Endothelial cell of umbilical vein (primary cell): ENCODE data around the gene RIMBP2. TPM values are rescaled to one million over a fixed set of nuclear protein-coding genes. Genes with fewer than 3 reads are reported as not detected.

Experiments used
- BruUV-seq: library from RNA; stranded (reverse); fragments of 400-500 nt; replicated peaks from 2 replicates; lab custom pipeline; 2021; lab: Mats Ljungman, UMichigan
- CTCF ChIA-PET: fragments of 300-600, 350-600 bp; sonication (Branson Sonifier 250); formaldehyde crosslinking; loops from one replicate; lab custom pipeline; 2021; ENCODE audit warnings: antibody characterized with exemption, inconsistent platforms; lab: Charles Lee
- POLR2A ChIA-PET: fragments of 300-600, 350-600 bp; sonication (Branson Sonifier 250); formaldehyde crosslinking; loops from one replicate; lab custom pipeline; 2021; ENCODE audit warnings: antibody characterized with exemption, inconsistent platforms; lab: Charles Lee
- DNase-seq: peaks from one replicate; pipeline ENCODE4 v3.0.0-alpha.2; 2011; ENCODE audit warnings: low read depth, low spot score
- FAIRE-seq: peaks from 2 replicates; lab custom pipeline; 2011; peaks lifted over from hg19 to GRCh38; lab: Jason Lieb, UNC
- H2AFZ ChIP-seq: 2 replicates; pipeline ENCODE4 v1.6.0; 2012; ENCODE audit warnings: low read depth, low read length, control low read depth, inconsistent platforms
- H3K27ac ChIP-seq: 2 replicates; pipeline ENCODE4 v1.5.1; 2011; ENCODE audit warnings: low read depth, mild to moderate bottlenecking, control low read depth, low read length, moderate library complexity; ENCODE audit not compliant: insufficient read depth
- H3K27me3 ChIP-seq, 2 experiments: 2 replicates each; pipeline versions ENCODE4 v1.6.0 to v1.6.1; 2011; ENCODE audit warnings: low read length in 2 of 2, mixed read lengths in 1 of 2; ENCODE audit not compliant: control insufficient read depth in 2 of 2, insufficient read depth in 2 of 2
- H3K36me3 ChIP-seq, 2 experiments: 2 replicates in 1 of 2; 3 replicates in 1 of 2; pipeline ENCODE4 v1.5.1; 2011; ENCODE audit warnings: low read length in 2 of 2, mild to moderate bottlenecking in 1 of 2, moderate library complexity in 1 of 2; ENCODE audit not compliant: control insufficient read depth in 2 of 2, insufficient read depth in 2 of 2; ENCODE audit errors: extremely low read depth in 1 of 2
- H3K4me1 ChIP-seq: 3 replicates; pipeline ENCODE4 v1.5.1; 2011; ENCODE audit warnings: mild to moderate bottlenecking, low read length; ENCODE audit not compliant: control insufficient read depth, insufficient read depth; ENCODE audit errors: extremely low read depth
- H3K4me2 ChIP-seq: 2 replicates; pipeline ENCODE4 v1.6.1; 2011; ENCODE audit warnings: low read length, control low read depth, mixed read lengths; ENCODE audit not compliant: insufficient read depth
- H3K4me3 ChIP-seq, 3 experiments: fragments of 200-600 bp in 1 of 3; sonication (generic), shearing (Covaris generic) in 1 of 3; replicated peaks in 1 of 3; 2 replicates each; pipeline ENCODE4 v1.5.1; 2011 to 2016; ENCODE audit warnings: control low read depth in 3 of 3, low read length in 3 of 3, mild to moderate bottlenecking in 2 of 3, inconsistent platforms in 1 of 3, low read depth in 1 of 3, moderate library complexity in 1 of 3; ENCODE audit not compliant: insufficient read depth in 1 of 3
- H3K79me2 ChIP-seq: 2 replicates; pipeline ENCODE4 v1.6.0; 2012; ENCODE audit warnings: low read length, inconsistent platforms; ENCODE audit not compliant: control insufficient read depth, insufficient read depth
- H3K9ac ChIP-seq: replicated peaks from 2 replicates; pipeline ENCODE3; 2011; ENCODE audit warnings: low read length, control low read depth; ENCODE audit not compliant: insufficient read depth; ENCODE audit errors: extremely low read depth
- H3K9me1 ChIP-seq: replicated peaks from 3 replicates; pipeline ENCODE4 v1.6.0; 2011; ENCODE audit warnings: mild to moderate bottlenecking, low read length; ENCODE audit not compliant: control insufficient read depth, insufficient read depth; ENCODE audit errors: extremely low read depth
- H3K9me3 ChIP-seq: replicated peaks from 2 replicates; pipeline ENCODE4 v1.5.1; 2012; ENCODE audit warnings: low read length, inconsistent platforms; ENCODE audit not compliant: control insufficient read depth, insufficient read depth
- H4K20me1 ChIP-seq: replicated peaks from 2 replicates; pipeline ENCODE3; 2011; ENCODE audit warnings: mild to moderate bottlenecking, low read length; ENCODE audit not compliant: control insufficient read depth, insufficient read depth; ENCODE audit errors: extremely low read depth
- EZH2 ChIP-seq: IDR thresholded peaks from 2 replicates; pipeline ENCODE4 v1.6.1; 2012; ENCODE audit warnings: borderline replicate concordance, low read depth, mild to moderate bottlenecking, moderate library complexity, low read length, inconsistent platforms; ENCODE audit not compliant: severe bottlenecking
- FOS ChIP-seq: IDR thresholded peaks from 2 replicates; pipeline ENCODE4 v1.6.1; 2011; ENCODE audit warnings: mild to moderate bottlenecking, low read length, moderate library complexity, borderline replicate concordance; ENCODE audit not compliant: insufficient read depth
- GATA2 ChIP-seq: IDR thresholded peaks from 2 replicates; pipeline ENCODE4 v1.7.0; 2011; ENCODE audit warnings: low read depth, mild to moderate bottlenecking, moderate library complexity, mixed read lengths, low read length; ENCODE audit not compliant: insufficient read length, insufficient read depth
- JUN ChIP-seq: IDR thresholded peaks from 2 replicates; pipeline ENCODE4 v1.6.1; 2011; ENCODE audit warnings: borderline replicate concordance, low read depth; ENCODE audit not compliant: insufficient read length, insufficient read depth
- MYC ChIP-seq: IDR thresholded peaks from one replicate; pipeline ENCODE4 v1.6.1; 2011; ENCODE audit warnings: mild to moderate bottlenecking, low read depth, low read length
- POLR2A ChIP-seq: IDR thresholded peaks from 2 replicates; pipeline ENCODE4 v1.6.1; 2012; ENCODE audit warnings: low read depth, mild to moderate bottlenecking, control low read depth, low read length
- POLR2AphosphoS5 ChIP-seq: IDR thresholded peaks from 2 replicates; pipeline ENCODE4 v1.6.1; 2012; ENCODE audit warnings: low read depth, mild to moderate bottlenecking, control low read depth, low read length, moderate library complexity; ENCODE audit not compliant: insufficient read depth
- dilution Hi-C: fragments of 300-500 bp; cut with MboI; formaldehyde crosslinking; loops from one replicate; pipeline ENCODE4 v1.15.0; 2019; ENCODE audit warnings: low sequenced_read_pairs; ENCODE audit not compliant: extremely low pct_ligation_motif_present
- intact Hi-C: fragments of 100-400 bp; cut with micrococcal nuclease; formaldehyde crosslinking; loops from one replicate; pipeline ENCODE4 v1.10.0; 2022
- polyA plus RNA-seq, 4 experiments: library from polyadenylated mRNA; depleted of rRNA in 3 of 4; stranded (reverse) in 3 of 4; unstranded in 1 of 4; fragments of >200 nt; gene quantifications; 2 replicates each; pipeline versions ENCODE4 v1.2.1 to v1.2.3, GENCODE V29; 2011 to 2012; ENCODE audit warnings: missing spikeins in 1 of 4
- total RNA-seq: library from RNA; stranded (reverse); gene quantifications from 2 replicates; pipeline ENCODE4 v1.2.3, GENCODE V29; 2021
- TF ChIP-seq, protein P1 (sequence below): IDR thresholded peaks from 2 replicates; pipeline ENCODE4 v1.6.1; 2011; ENCODE audit not compliant: insufficient read depth, insufficient read length
- TF ChIP-seq, protein P2 (sequence below), 2 donors: IDR thresholded peaks; 1 replicate in 1 of 2; 2 replicates in 1 of 2; pipeline ENCODE4 v1.5.1; 2011; ENCODE audit warnings: low read length in 2 of 2, mild to moderate bottlenecking in 2 of 2, moderate library complexity in 2 of 2, control low read depth in 1 of 2, inconsistent platforms in 1 of 2, low read depth in 1 of 2; ENCODE audit not compliant: insufficient read depth in 1 of 2; ENCODE audit errors: extremely low read depth in 1 of 2

RIMBP2 gene
- total and polyA plus RNA-seq, 2 donors (not counting 3 experiments of a cell fraction or from before 2014, with no cell fraction given) = 0.04 TPM; not detected in 1

DNA sequence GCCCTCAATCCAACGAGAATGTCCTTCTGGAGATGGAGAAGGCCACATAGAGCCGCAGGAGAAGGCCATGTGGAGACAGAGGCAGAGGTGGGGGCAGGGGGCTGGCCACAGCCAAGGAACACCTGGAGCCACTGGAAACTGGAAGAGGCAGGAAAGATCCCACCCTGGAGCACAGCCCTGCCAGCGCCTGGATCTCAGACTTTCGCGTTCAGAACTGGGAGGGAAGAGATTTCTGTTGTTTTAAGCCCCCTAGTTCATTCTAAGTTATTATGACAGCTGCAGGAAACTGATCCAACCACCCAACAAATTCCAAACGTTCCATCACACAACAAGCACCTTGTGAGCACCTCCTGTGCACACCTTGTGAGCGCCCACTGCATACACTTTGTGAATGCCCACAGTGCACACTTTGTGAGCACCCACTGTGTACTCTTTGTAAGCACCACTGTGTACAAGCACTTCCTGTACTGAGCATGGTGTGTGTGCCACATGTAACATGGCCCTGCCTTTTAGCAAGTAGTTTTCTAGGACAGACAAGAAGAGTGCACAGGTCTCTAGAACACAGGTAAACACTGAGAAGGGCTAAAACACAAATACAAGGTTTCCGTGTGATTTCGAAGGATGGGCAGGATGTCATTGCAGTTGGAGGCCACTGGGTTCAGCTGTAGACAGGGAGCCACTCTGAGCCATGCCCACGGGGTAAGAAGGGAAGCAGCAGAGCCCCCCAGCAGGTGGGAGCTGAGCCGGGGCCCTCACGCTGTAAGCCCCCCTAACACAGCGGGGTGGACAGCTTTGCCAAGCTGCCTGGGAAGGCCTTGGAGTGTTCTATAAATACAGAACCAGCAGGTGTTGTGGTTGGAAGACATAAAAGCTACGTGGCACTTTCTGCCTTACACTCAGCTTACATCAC, 15.4 kb downstream of the RIMBP2 start:
- Histone ChIP-seq H3K9ac (no peak overlapping the region), H4K20me1 (no peaks in the 10 kb centered on the region), H2AFZ (no peak overlapping the region), H3K27me3 (no peaks in the 10 kb centered on the region), H3K9me1 (no peaks in the 10 kb centered on the region), H3K4me1 (no peaks in the 10 kb centered on the region), H3K27ac (no peak overlapping the region), H3K4me3 (no peak overlapping the region), H3K79me2 (no peaks in the 10 kb centered on the region), H3K36me3 (no peaks in the 10 kb centered on the region), H3K4me2 (no peak overlapping the region), H3K9me3 (peaks cover 6% of the 10 kb centered on the region)
- CTCF ChIA-PET = no interaction called here
- DNase-seq (no peak), FAIRE-seq (no peak)
- BruUV-seq = no TSS peak
- POLR2A ChIA-PET = no interaction called here
- TF ChIP-seq POLR2A = no peak
- TF ChIP-seq POLR2AphosphoS5 = no peak
- TF ChIP-seq EZH2 = no peak
- TF ChIP-seq FOS = no peak
- no peak for TF ChIP-seq MYC
- TF ChIP-seq JUN = no peak
- TF ChIP-seq, protein P1, sequence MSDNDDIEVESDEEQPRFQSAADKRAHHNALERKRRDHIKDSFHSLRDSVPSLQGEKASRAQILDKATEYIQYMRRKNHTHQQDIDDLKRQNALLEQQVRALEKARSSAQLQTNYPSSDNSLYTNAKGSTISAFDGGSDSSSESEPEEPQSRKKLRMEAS = no peak
- TF ChIP-seq, protein P2, sequence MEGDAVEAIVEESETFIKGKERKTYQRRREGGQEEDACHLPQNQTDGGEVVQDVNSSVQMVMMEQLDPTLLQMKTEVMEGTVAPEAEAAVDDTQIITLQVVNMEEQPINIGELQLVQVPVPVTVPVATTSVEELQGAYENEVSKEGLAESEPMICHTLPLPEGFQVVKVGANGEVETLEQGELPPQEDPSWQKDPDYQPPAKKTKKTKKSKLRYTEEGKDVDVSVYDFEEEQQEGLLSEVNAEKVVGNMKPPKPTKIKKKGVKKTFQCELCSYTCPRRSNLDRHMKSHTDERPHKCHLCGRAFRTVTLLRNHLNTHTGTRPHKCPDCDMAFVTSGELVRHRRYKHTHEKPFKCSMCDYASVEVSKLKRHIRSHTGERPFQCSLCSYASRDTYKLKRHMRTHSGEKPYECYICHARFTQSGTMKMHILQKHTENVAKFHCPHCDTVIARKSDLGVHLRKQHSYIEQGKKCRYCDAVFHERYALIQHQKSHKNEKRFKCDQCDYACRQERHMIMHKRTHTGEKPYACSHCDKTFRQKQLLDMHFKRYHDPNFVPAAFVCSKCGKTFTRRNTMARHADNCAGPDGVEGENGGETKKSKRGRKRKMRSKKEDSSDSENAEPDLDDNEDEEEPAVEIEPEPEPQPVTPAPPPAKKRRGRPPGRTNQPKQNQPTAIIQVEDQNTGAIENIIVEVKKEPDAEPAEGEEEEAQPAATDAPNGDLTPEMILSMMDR (IDR thresholded peaks at IDR 0.05; ENCODE audit: extremely low read depth in 1 of 2, insufficient read depth in 1 of 2, low read depth in 1 of 2, low read length in 2 of 2) = no peak
- TF ChIP-seq GATA2 = no peak
- intact Hi-C loops = no loop called here
- dilution Hi-C loops = no loop called here
